Measurements from ENCODE around the gene ADGRD1.

The ADGRD1 gene

DNA sequence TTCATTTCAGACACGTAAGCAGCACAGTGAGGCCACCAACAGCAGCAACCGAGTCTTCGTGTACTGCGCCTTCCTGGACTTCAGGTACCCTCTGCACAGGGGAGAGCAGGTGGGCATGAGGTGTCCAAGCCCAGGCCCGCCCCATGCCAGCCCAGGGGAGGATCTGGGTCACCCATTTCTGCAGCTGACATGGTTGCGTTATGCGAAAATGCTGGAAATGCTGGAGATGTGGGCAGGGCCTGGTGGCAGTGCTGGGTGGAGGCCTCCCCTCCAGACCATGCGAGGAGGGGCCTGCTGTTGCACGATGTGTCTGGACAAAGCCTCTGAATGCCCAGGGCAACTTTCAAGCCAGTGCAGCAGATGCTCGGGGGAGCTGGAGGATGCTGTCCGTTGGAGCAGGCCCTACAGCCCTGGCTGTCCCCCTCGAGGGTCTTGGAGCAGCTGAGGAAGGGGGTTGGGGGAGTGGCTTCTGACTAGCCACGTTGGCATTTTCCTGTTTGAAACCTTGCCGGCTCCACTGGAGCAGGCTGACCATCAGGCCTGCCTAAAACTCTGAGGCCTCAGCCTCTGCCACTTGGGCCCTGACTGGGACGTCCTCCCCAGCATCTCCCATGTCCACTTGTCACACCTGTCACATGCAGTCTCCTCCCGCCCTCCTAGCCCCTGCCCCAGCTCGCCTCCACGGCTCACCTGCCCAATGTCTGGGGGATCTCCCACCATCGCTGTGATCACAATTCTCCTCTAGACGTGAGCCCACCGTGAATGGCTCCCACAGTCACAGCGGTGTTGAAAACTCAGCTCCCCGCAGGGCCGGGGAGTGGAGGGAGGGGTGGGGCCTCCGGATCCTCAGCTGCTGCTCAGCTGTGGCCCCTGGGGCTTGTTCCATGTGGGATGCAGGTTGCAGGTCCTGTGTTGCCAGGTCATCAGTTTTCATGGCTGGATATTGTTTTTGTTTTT lies 123.4 kb downstream of the ADGRD1 start:
- no peak for DNase-seq

DNA sequence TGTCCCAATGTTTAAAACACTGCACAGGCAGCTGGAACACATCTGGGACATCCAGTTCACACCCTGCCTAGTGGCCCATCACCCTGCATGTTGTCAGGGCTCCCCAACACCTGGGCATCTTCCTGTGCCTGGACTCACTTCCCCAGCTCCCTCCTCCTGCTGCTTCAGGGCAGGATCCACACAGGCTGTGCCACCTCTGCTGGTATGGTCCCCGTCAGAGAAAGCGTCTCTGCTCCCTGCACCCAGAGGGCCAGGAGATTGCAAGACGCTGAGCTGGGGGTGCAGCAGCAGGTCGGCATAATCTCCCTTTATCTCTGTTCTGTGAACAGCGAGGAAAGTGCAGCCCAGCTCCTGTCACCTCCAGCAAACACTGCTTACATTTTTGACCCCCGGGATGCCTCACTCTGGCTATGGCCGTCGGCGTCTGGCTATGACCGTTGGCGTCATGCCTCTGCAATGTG lies 124.3 kb downstream of the ADGRD1 start:
- DNase-seq, result no peak

DNA sequence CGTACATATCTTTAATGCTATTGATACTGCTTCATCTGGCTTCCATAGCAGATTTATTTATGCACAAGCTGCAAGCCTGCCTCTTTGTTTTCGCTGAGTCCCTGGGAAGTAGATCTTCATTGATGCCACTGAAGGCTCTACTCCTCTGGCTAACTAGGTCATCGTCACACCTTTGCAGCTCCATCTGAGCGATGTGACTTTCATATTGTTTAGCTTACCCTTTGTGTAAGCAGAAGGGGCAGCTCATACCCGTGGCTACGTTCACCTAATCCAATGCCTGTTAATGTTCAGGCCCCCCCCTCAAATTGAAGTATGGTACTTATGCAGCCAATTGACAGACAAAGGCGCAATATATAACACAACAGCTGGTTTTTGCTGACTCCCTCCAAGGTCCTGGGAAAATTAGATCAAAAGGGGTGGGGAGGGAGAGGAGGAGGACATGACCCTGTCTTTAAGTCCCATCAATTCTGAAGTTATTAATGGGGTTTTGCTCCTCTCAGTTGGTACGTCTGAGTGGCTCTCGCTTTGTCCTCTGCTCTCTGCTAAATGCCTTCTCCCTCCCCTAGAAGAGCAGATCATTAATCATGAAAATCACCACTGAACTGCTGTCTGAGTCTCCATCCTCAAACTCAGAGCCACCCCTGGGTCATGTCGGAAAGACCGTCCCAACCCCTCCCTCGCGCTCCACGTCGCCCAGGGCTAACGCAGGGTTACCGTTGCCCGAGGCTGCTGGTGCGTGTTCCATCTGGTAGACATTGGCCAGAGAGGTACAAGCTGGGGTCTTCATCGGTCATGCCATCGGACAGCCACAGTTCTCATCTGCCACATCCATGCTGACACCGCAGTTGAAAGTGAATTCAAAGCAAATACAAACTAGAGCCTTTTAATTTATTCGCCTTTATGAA lies 128.8 kb downstream of the ADGRD1 start:
- DNase-seq, result no peak

DNA sequence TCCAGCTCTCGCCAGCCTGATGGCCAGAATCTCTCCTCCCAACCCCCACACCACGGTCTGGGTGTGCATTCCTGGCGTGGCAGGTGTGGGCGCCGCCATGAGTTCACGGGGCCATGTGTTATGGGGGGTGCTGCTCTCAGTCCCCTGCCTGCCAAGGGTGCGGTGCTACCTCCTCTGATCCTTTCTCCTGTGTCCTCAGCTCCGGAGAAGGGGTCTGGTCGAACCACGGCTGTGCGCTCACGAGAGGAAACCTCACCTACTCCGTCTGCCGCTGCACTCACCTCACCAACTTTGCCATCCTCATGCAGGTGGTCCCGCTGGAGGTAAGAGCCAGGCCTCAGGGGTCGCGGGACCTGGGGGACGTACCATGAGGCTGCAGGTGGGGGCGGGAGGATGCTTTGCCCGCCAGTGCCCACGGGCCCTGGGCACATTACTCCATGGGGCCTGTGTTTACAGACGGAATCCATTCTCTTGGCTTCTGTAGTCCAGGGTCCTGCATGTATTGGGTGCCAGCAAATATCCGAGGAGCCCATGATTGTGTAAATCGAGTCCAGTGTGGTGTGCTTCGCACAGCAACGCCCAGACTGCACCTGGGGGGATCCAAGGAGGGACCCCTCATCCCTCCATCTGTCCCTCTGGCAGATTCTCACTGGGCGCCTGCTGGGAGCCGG lies 130.8 kb downstream of the ADGRD1 start:
- no peak for DNase-seq

DNA sequence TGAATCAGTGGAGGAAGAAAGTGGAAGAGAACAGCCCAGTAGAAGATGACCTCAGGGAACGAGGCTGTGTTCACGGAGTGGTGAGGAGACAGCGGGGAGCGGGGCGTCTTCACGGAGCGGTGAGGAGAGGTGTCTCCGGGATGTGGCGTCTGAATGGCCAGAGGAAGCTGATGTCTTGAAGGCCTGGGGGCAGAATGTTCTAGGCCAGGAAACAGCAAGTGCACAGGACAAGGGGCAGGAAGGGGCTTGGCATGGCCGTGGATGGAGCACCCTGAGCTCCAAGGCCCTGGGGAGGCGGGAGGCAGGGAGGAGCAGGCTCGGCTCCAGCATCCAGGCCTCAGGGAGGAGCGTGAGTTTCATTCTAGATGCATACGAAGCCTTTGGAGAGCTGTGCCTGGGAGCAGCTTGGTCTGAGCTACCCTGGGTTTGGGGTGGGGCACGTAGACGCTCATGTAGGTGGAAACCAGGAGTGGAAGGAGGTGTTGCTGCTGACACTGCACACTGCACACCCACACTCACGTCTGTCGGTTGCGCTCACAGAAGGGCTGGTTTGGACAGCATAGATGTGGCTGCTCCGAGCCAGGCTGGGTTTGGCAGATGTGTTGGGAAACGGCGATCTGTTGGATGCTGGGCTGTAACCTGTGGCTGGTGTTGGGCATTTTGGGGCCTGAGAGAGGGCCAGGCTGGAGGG lies 131.6 kb downstream of the ADGRD1 start:
- DNase-seq, result no peak

DNA sequence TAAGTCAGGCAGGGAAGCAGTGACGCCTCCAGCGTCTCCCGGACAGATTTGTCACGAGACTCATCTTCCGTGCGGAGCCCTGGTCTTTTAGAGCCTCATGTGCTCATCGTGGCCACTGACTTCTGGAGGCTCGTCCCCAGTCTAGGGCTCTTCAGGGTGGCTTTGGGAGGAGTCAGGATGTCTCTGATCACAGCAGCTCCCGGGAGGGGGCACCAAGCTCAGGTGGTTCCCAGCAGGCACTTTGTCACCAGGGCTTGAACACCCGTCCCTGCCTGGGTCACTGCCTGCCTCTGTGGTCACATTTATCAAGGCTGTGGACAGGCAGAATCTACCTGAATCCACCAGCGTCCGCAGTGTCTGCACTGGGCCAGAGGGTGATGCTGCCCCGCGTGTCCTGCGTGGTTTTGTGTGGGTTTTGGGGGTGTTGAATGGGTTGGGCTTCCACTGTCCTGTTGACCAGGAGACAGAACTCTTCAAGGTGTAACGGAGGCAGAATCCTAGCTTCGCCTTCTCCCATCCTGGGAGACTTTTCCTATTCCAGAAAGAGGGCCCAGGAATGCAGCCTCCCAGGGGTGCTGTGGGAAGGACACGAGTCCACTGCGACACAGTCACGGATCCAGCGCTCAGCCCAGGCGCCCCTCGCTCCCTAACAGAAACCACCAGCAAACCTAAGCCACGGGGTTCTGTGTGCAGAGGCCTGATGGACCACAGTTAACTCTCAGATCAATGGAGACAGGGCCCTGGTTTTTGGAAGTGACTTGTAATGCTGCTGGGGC lies 132.3 kb downstream of the ADGRD1 start:
- no peak for DNase-seq

DNA sequence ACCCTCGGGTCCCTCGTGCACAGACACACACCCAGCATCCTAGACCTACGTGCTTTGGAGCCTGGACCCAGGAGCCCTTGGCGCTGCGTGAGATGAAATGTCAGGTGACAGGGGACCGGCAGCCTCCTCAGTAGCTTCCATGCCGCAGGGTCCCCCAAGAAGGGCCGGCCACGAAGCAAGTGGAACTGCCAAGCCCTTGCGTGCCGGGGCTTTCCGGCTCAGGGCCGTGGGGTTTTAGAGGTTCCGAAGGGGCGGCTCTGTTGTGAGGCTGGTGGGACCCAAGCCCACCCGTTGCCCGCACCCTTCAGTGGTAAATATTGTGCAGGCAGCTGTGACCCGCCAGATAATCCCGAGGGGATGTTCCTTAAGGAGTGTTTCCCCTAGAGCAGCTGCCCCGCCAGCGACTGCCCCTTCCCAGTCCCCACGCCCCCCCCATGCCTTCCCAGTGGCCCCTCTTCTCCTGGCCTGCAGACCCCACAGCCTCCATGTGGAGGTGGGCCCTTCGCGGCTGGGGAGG lies 133.7 kb downstream of the ADGRD1 start:
- no peak for DNase-seq

DNA sequence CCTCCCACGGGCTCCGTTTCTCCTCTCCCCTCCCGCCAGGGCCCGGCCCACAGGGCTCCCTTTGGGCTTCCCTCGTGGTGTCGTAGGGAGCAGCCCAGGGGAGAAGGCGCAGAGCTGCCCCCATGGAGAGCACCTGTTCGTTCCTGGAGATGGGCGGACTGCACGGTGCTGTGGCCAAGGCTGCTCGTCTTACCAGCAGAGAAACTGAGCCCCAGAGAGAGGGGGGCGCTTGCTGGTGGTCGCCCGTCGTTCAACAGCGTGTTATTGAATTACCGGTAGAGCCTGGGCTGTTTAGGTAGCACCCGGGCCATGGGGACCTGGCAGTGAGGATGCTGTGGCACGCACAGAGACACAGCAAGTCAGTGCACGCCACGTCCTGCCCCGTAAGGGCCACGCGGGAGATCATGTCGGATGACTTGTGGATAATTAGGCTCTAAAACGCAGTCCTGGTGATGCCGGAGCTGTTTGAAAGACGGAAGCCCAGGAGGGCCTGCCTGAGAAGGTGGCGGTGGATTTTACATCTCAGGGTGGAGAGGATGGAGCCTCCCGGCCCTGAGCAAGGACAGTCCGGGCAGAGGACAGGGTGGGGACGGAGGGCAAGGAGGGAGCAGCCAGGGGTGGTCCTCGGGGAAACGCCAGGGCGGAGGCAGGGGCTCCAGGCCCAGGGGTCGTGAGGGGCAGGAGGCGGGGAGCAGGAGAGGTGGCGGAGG lies 134.4 kb downstream of the ADGRD1 start:
- no peak for DNase-seq

DNA sequence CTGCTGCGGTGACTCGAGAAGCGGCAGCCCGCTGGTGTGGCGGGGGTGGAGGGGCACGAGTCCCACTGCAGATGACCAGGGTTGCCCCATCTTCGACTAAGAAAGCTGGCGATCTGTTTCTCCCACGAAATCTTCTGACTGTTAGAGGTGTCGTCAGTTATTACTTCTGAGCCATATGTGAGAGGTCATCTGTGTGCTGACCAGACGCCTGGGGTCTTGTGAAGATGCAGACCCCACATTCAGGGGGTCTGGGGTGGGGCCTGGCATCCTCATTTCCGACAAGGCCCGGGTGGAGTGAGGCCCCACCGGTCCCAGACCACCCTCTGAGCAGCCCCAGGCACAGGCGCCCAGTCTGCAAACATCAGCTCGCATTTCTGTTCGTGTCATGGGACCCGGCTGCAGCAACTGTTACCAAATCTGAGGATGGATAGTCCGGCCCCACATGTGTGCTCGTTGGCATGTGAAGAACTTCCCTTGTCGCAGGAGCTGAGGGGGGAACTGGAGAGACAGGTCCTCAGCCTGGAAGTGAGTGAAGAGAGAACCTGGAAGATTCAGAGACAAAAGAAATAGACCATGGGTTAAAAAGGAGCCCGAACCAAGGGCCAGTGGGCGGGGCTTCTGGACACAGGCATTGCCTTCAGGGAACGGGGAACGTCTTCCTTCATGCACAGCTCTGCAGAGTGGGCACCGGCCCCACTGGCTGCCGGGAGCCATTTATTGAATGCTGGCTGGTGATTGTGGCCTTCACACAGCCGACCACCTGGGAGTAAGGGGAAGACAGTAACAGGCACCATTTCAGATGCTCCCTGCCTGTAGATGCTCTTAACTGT lies 135.2 kb downstream of the ADGRD1 start:
- no peak for DNase-seq

DNA sequence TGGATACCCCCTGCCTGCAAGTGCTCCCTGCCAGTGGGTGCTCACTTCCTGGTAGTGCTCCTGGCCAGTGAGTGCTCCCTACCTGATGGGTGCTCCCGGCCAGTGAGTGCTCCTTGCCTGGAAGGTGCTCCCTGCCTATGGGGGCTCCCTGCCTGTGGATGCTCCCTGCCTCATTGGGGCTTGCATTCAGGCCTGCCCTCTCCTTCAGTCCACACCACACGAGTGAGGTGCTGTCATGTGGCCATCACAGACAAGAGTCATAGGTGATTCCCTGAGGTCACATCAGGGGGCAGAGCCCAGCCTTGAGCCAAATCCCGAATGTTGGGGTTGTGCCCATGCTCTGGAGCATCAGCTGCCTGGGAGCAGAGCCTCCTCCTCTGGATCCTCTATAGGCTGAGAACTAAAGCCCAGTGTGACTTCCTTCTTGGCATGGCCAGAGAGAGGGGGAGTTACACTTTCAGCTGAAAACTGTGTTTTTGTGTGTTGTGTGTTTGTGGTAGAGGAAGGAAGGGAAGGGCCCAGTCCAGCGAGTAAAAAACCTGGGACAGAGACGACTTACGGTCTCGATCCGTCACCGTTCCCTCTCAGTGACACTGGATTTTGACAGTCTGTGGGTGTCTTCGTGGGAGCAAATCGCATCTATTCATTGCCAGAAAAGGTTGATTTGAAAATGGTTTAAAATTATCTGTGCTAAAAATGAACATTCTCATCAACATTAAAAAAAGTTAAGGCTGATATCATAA lies 136.0 kb downstream of the ADGRD1 start:
- DNase-seq, result no peak

DNA sequence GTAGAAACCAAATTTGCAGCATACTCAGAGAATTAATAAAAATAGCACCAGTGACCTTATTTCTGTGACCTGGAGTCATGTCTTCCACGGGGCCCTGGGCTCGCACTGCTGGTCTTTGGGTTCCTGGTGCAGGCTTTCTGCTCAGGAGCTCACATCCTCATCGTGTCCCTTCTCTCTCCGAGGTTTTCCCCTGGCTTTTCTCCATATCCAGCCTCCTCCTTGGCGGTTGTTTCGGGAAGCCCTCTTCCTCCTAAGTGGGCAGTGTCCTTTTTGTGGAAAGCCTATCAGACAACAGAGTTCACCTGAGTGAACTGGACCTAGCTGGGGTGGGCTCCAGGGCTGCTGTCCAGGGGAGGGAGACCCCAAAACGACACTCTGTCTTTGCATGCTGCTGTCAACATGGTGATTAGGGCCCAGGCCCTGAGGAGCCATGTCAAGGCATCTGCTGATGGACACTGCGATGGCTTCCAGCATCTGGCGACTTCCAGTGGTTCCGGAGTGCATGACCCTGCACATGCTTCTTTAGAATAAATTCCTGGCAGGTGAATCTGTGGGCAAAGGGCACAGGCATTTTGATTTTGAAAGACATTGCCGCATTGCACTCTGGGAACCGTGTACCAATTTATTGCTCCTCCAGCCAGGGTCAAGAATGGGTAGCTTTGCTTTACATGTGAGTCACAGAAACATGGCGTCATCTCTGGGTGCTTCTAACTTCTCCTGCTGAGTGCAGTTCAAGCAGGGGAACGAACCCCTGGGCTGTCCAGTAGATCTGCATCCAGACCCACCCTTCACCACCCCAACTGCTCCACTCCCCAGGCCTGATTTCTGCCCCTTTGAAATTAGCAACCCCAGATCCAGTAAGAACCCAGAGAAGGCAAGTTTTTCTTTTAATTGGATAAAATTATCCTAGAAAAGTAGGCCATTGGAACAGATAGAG lies 136.8 kb downstream of the ADGRD1 start:
- DNase-seq, result no peak

DNA sequence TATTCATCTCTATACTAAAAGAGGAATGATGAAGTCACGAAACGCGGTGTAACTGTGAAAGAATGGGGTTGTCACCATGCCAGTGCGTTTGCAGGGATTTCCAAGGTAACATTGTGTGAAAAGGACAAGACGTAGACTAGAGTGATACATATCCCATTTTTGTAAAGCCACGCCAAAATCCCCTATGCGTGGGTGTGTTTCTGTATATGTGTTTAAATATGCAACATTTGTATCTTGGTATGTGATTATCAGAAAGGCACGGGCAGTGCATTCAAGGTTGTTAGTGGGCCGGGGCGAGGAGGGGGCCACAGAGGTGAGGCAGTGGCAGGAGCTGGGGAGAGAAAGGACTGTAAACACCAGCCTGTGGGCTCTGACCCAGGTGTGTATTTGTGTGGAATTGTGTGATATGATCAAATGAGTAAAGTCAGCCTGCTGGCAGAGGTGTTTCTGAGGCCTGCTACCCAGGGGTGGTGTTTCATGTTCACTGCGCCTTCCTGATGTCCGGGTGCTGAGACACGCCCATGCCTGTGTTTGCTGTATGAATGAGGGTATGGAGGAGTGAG lies 137.8 kb downstream of the ADGRD1 start:
- DNase-seq, result no peak

DNA sequence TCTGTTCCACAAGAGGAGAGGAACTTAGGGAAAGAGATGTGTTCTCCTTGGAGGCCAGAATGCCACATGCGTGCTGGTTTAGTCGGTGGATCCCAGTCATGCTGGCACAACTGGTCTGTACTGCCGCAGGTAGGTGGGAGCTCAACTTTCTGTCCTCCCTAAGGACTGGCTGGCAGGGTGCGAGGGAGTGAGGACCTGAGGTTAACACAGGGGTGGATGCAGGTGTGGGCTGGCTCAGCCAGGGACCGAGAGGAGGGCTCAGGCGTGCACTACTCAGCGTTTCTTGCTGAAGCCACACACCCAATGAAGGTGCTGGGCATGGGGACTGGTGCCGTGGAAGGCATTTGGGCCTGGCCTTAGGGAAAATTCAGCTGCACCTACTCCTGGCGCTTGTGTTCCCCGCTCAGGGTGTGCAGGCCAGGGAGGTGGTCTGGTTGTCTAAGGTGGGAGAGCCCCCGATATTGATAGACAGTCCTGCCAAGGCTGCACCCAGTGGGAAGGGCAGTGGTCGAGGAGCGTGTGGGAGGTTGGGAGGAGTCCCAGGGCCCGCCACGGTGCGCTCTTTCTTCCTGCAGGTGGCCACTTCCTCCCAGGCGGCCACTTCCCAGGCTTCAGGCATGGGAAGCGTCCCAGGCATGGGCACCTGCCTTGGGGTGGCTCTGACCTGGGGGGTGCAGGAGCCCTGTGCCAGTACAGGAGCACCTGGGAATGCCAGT lies 138.4 kb downstream of the ADGRD1 start:
- no peak for DNase-seq

DNA sequence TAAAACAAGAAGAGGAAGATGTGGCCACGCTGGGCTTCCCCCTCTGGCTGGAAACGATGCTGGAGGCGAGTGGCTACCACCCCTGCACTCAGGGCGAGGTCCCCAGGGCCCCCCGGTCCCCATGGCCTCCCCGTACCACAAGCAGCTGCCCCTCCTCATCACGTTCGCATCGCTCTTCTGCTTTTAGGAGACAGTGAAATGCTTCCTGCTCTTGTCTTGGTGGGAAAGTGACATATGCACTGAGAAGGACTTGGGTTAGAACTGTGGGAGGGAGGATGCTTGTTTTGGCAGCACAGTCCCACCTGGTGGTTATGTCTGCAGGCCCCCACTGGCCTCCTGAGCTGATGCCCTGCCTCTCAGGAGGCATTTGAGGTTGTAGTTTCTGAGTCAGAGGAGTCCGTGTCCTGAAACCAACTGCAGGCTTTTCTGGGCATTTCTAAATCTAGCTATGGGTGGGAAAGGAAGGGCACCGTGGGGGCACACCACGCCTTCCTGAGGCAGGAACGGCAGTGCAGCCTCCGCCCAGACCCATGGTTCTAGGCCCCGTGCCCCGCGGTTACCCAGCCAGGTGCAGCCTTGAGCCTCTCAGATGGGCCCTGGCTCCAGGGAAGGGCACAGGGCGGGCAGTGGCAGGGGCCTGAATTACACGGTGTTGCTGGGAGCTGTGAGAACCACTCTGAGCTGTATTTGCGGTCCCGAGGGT lies 139.3 kb downstream of the ADGRD1 start:
- DNase-seq, result peak; percentile 36

DNA sequence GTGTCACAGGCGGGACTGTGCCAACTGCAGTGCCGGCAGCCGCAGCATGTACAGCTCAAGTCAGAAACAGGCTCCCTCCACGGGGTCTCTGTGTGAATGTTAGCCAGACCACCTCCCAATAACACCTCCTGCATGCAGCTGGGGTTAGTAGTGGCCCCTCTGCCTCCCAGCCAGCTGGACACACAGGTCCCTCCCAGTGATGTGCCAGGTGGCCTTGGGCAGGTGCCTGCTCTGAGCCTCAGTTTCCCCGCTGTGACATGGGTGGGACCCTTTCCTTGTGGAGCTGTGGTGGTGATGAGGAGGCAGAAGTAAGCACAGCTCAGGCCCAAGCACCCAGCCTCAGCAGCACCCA lies 139.9 kb downstream of the ADGRD1 start:
- no peak for DNase-seq

All from hematopoietic multipotent progenitor cell treated with erythropoietin and hydrocortisone succinate and interleukin-3 and kit ligand, for 4 days (in vitro differentiated cells).